ENCODE data around the gene RIOX2. TPM values are rescaled to one million over a fixed set of nuclear protein-coding genes. Genes with fewer than 3 reads are reported as not detected.
A peak's percentile ranks its signal among the peaks of the same experiment; 100 is the strongest.

RIOX2 gene
- total RNA-seq, 1 donor from 2014 or later = 10.4 TPM

DNA sequence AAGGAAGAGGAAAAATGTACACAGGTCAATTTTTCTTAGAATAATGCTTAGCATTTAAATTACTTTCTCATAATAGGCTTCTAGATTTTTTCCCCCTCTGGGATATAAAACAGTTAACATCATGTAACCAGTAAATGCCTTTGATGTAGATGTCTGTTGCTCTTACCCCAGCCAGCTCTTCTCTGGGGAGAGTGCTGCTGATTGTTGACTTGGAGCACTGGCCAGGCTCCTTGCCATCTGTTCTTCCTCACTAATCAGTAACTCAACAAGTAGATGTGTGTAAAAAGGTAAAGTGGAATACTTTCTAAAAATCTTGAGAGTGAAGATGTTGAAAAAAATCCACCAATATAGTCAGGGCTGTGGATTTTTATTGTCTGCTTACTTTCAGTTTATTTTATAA lies 42.2 kb downstream of the RIOX2 start:
- H3K36me3 Mint-ChIP-seq = peaks cover 11% of the 10 kb centered on the region
- no peaks in the 10 kb centered on the region for H3K9me3 Mint-ChIP-seq
- no peak overlapping the region for H3K27ac Mint-ChIP-seq
- H3K27me3 Mint-ChIP-seq (ENCODE audit: insufficient read depth, low read depth) = no peaks in the 10 kb centered on the region
- Histone ChIP-seq H3K9me3 (ENCODE audit: low read depth) (no peaks in the 10 kb centered on the region), H3K27me3 (no peaks in the 10 kb centered on the region), H4K20me1 (ENCODE audit: low read depth) (no peaks in the 10 kb centered on the region), H3K36me3 (no peaks in the 10 kb centered on the region), H2AFZ (replicated peaks) (no peak overlapping the region), H3F3A (ENCODE audit: low read depth) (no peaks in the 10 kb centered on the region), H3K9ac (no peak overlapping the region), H3K4me2 (no peak overlapping the region), H3K4me1 (no peaks in the 10 kb centered on the region), H3K27ac (no peak overlapping the region), H3K79me2 (ENCODE audit: low read depth) (no peaks in the 10 kb centered on the region), H3K4me3 (no peak overlapping the region)
- TF ChIP-seq EZH2phosphoT487 (IDR thresholded peaks at IDR 0.05) (no peak), EZH2 (IDR thresholded peaks at IDR 0.05) (no peak)
- TF ChIP-seq, protein P1, sequence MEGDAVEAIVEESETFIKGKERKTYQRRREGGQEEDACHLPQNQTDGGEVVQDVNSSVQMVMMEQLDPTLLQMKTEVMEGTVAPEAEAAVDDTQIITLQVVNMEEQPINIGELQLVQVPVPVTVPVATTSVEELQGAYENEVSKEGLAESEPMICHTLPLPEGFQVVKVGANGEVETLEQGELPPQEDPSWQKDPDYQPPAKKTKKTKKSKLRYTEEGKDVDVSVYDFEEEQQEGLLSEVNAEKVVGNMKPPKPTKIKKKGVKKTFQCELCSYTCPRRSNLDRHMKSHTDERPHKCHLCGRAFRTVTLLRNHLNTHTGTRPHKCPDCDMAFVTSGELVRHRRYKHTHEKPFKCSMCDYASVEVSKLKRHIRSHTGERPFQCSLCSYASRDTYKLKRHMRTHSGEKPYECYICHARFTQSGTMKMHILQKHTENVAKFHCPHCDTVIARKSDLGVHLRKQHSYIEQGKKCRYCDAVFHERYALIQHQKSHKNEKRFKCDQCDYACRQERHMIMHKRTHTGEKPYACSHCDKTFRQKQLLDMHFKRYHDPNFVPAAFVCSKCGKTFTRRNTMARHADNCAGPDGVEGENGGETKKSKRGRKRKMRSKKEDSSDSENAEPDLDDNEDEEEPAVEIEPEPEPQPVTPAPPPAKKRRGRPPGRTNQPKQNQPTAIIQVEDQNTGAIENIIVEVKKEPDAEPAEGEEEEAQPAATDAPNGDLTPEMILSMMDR (IDR thresholded peaks at IDR 0.05) = no peak
- DNase-seq (ENCODE audit: low spot score) = no peak
- no peak overlapping the region for H3K4me3 Mint-ChIP-seq
- H3K4me1 Mint-ChIP-seq = no peaks in the 10 kb centered on the region

DNA sequence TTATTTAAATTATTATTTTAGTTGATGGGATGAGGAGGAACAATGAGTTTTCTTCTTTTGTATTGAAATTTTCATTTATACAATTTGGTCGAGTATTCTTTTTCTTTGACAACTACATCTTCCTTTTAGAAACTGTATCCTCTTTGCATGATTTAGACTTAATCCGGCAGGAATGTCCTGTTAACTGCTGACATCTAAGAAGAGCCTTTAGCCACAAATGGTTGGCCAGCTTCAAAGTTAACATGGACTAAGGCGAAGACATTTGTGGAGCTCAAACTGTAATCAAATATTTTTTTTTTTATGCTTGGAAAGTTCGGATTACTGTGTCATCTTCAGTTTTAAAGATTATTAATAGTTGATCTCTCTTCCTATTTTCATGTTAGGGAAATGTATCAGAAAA lies 43.2 kb downstream of the RIOX2 start:
- H3K4me1 ChIP-seq = no peaks in the 10 kb centered on the region
- no peak overlapping the region for H3K9ac ChIP-seq
- no peaks in the 10 kb centered on the region for H3K36me3 ChIP-seq
- no peak overlapping the region for H3K27ac ChIP-seq
- Mint-ChIP-seq H3K27me3 (ENCODE audit: insufficient read depth, low read depth) (no peaks in the 10 kb centered on the region), H3K4me1 (no peaks in the 10 kb centered on the region), H3K9me3 (no peaks in the 10 kb centered on the region), H3K36me3 (peaks cover 11% of the 10 kb centered on the region), H3K4me3 (no peak overlapping the region), H3K27ac (no peak overlapping the region)
- H3K79me2 ChIP-seq (ENCODE audit: low read depth) = no peaks in the 10 kb centered on the region
- no peaks in the 10 kb centered on the region for H3F3A ChIP-seq (ENCODE audit: low read depth)
- no peak overlapping the region for H2AFZ ChIP-seq (replicated peaks)
- no peak overlapping the region for H3K4me2 ChIP-seq
- TF ChIP-seq EZH2phosphoT487 (IDR thresholded peaks at IDR 0.05) (no peak), EZH2 (IDR thresholded peaks at IDR 0.05) (no peak)
- TF ChIP-seq, protein P1 (IDR thresholded peaks at IDR 0.05) = no peak
- no peaks in the 10 kb centered on the region for H3K9me3 ChIP-seq (ENCODE audit: low read depth)
- H3K4me3 ChIP-seq = no peak overlapping the region
- no peaks in the 10 kb centered on the region for H3K27me3 ChIP-seq
- peak; percentile 4 for DNase-seq (ENCODE audit: low spot score)
- H4K20me1 ChIP-seq (ENCODE audit: low read depth) = no peaks in the 10 kb centered on the region

DNA sequence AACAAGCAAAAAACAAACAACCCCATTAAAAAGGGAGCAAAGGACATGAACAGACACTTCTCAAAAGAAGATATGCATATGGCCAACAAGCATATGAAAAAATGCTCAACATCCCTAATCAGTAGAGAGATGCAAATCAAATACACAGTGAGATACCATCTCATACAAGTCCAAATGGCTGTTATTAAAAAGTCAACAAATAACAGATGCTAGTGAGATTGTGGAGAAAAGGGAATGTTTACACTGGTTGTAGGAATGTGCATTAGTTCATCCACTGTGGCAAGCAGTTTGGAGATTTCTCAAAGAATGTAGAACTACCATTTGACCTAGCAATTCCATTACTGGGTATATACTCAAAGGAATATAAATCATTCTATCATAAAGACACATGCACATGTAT lies 44.5 kb downstream of the RIOX2 start:
- no peaks in the 10 kb centered on the region for H3K27me3 ChIP-seq
- no peak overlapping the region for H3K9ac ChIP-seq
- H3K9me3 ChIP-seq (ENCODE audit: low read depth) = no peaks in the 10 kb centered on the region
- no peak for TF ChIP-seq EZH2 (IDR thresholded peaks at IDR 0.05)
- TF ChIP-seq, protein P1 (IDR thresholded peaks at IDR 0.05) = no peak
- no peak for TF ChIP-seq EZH2phosphoT487 (IDR thresholded peaks at IDR 0.05)
- no peak overlapping the region for H3K4me3 Mint-ChIP-seq
- H3K36me3 ChIP-seq = no peaks in the 10 kb centered on the region
- H2AFZ ChIP-seq (replicated peaks) = no peak overlapping the region
- H3K79me2 ChIP-seq (ENCODE audit: low read depth) = no peaks in the 10 kb centered on the region
- H3K4me1 Mint-ChIP-seq = no peaks in the 10 kb centered on the region
- H3K27me3 Mint-ChIP-seq (ENCODE audit: insufficient read depth, low read depth) = no peaks in the 10 kb centered on the region
- H3K27ac Mint-ChIP-seq = no peak overlapping the region
- no peaks in the 10 kb centered on the region for H4K20me1 ChIP-seq (ENCODE audit: low read depth)
- H3F3A ChIP-seq (ENCODE audit: low read depth) = no peaks in the 10 kb centered on the region
- H3K4me1 ChIP-seq = no peaks in the 10 kb centered on the region
- H3K27ac ChIP-seq = no peak overlapping the region
- peaks cover 11% of the 10 kb centered on the region for H3K36me3 Mint-ChIP-seq
- H3K9me3 Mint-ChIP-seq = no peaks in the 10 kb centered on the region
- no peak overlapping the region for H3K4me2 ChIP-seq
- H3K4me3 ChIP-seq = no peak overlapping the region
- no peak for DNase-seq (ENCODE audit: low spot score)
